Heart left ventricle (tissue), 13 donors: ENCODE measurements around the gene ACSL3.

Source experiments
- POLR2A ChIP-seq, 2 donors: fragments of 450-650 bp; IDR thresholded peaks; one replicate each; pipeline ENCODE4 v1.6.1; 2017; ENCODE audit warnings: antibody characterized with exemption in 2 of 2, mild to moderate bottlenecking in 2 of 2, moderate library complexity in 2 of 2
- TF ChIP-seq, protein P1 (sequence below), 12 donors: fragments of 200-600 bp; sonication (generic) in 4 of 12; IDR thresholded peaks; one replicate each; pipeline versions ENCODE4 v1.5.0 to v1.8.0; 2018 to 2022; ENCODE audit warnings: antibody characterized with exemption in 12 of 12, mild to moderate bottlenecking in 5 of 12
- donor health status: ischemic (EF 13 %, LVEDD 7.1; RV severe dilation, severe dysfunction).
- donor health status: DM: no; HTN: yes; CAD: no.
- donor health status: DM: no; HTN: no; CAD: no.
- donor health status: ischemic (EF 25% LVEDD 6.9; RV normal size, moderate dysfunction).
- donor health status: ischemic (EF 25% LVEDD 5.7; RV mildly dilated, moderate dysfunction).
- donor health status: ischemic (EF 35%, LVEDD 5.7; RV mildly dilated, moderate dysfunction).
- donor health status: nonischemic (EF 11% LVEDD 7.7; RV severe dilation, severe dysfunction).
- donor health status: DM: yes; HTN: yes; CAD: no.
- donor health status: PGD.
- donor health status: ischemic (EF 29% LVEDD 5.4; RV normal size, mild dysfunction).
- donor health status: nonischemic (EF 23%, LVEDD 6.1; RV moderate dilation, normal function).

- TF ChIP-seq, protein P1, sequence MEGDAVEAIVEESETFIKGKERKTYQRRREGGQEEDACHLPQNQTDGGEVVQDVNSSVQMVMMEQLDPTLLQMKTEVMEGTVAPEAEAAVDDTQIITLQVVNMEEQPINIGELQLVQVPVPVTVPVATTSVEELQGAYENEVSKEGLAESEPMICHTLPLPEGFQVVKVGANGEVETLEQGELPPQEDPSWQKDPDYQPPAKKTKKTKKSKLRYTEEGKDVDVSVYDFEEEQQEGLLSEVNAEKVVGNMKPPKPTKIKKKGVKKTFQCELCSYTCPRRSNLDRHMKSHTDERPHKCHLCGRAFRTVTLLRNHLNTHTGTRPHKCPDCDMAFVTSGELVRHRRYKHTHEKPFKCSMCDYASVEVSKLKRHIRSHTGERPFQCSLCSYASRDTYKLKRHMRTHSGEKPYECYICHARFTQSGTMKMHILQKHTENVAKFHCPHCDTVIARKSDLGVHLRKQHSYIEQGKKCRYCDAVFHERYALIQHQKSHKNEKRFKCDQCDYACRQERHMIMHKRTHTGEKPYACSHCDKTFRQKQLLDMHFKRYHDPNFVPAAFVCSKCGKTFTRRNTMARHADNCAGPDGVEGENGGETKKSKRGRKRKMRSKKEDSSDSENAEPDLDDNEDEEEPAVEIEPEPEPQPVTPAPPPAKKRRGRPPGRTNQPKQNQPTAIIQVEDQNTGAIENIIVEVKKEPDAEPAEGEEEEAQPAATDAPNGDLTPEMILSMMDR (IDR thresholded peaks at IDR 0.05): no peak
- no peak for TF ChIP-seq POLR2A (IDR thresholded peaks at IDR 0.05)
Observed at GRCh38 chr2:222989431-222989830, 128.6 kb downstream of the ACSL3 start.
